ENCODE data around the gene SALL4. TPM values are rescaled to one million over a fixed set of nuclear protein-coding genes. Genes with fewer than 3 reads are reported as not detected.

The SALL4 gene
- polyA plus RNA-seq, 1 of the 3 experiments (the other 2 are of a cell fraction) = 0.82 TPM

DNA sequence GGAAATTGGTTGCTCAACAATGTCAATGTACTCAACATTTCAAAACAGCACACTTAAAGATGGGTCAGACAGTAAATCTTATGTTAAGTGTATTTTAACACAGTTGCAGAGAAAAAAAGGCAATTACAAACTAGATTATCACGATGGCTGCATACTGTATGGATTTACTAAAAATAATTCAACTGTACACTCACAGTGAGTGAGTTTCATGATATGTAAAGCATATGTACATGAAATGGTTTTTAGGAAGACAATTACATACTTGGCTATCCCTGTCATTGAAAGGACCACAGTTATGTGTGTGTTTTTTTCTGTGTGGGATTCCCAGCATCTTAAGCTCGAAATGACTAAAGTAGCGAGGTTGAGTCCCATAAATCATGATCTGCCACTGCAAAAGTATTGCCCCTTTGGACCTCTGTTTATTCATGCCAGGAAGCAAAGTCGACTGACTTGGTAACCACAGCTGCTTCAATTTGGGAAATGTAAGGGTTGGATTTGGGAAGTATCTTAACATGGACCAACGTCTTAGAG is 5.5 kb upstream of the SALL4 start:
- POLR2A ChIA-PET = no interaction called here
- Histone ChIP-seq H3K9ac (no peak overlapping the region), H3K9me2 (no peaks in the 10 kb centered on the region), H3K27ac (ENCODE audit: low read depth in 2 of 2, low read length in 1 of 2) (no peak overlapping the region), H2AFZ (ENCODE audit: low read depth) (no peak overlapping the region), H3K4me3 (ENCODE audit: low read depth in 2 of 2, low read length in 1 of 2) (no peak overlapping the region), H3K27me3 (ENCODE audit: insufficient read depth) (no peaks in the 10 kb centered on the region), H3K4me1 (ENCODE audit: control insufficient read depth in 1 of 2, insufficient read depth in 2 of 2, low read depth in 1 of 2, low read length in 1 of 2) (no peaks in the 10 kb centered on the region), H3F3A (replicated peaks; ENCODE audit: insufficient read depth) (peaks cover 13% of the 10 kb centered on the region), H3K9me3 (no peaks in the 10 kb centered on the region), H4K20me1 (ENCODE audit: insufficient read depth) (no peaks in the 10 kb centered on the region), H3K79me2 (ENCODE audit: insufficient read depth) (no peaks in the 10 kb centered on the region), H3K36me3 (replicated peaks in 1 of 2; ENCODE audit: control insufficient read depth in 1 of 2, insufficient read depth in 2 of 2, low read length in 1 of 2) (no peaks in the 10 kb centered on the region), H3K4me2 (no peak overlapping the region)
- WGBS (ENCODE audit: low lambda C conversion rate) = 64% methylated on average over 5 of the region's 5 CpGs
- CTCF ChIA-PET = interaction anchor here (0.9 to 1.4 kb wide), 2 partner anchors 8 to 34 kb away, joined by 3 to 8 read pairs; no protein-coding TSS in a partner anchor
- DNase-seq = no peak
- TF ChIP-seq, protein P1, sequence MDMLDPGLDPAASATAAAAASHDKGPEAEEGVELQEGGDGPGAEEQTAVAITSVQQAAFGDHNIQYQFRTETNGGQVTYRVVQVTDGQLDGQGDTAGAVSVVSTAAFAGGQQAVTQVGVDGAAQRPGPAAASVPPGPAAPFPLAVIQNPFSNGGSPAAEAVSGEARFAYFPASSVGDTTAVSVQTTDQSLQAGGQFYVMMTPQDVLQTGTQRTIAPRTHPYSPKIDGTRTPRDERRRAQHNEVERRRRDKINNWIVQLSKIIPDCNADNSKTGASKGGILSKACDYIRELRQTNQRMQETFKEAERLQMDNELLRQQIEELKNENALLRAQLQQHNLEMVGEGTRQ (IDR thresholded peaks at IDR 0.05; ENCODE audit: borderline replicate concordance, low read depth, low read length) = no peak
- TF ChIP-seq, protein P2, sequence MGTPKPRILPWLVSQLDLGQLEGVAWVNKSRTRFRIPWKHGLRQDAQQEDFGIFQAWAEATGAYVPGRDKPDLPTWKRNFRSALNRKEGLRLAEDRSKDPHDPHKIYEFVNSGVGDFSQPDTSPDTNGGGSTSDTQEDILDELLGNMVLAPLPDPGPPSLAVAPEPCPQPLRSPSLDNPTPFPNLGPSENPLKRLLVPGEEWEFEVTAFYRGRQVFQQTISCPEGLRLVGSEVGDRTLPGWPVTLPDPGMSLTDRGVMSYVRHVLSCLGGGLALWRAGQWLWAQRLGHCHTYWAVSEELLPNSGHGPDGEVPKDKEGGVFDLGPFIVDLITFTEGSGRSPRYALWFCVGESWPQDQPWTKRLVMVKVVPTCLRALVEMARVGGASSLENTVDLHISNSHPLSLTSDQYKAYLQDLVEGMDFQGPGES (IDR thresholded peaks at IDR 0.05; ENCODE audit: low read depth, low read length) = no peak
- TF ChIP-seq MXI1 (IDR thresholded peaks at IDR 0.05; ENCODE audit: low read depth, low read length) (no peak), RFX5 (IDR thresholded peaks at IDR 0.05; ENCODE audit: low read length) (no peak), EZH2phosphoT487 (IDR thresholded peaks at IDR 0.05; ENCODE audit: borderline replicate concordance, low read depth) (no peak), NFIC (IDR thresholded peaks at IDR 0.05; ENCODE audit: borderline replicate concordance) (no peak)
- TF ChIP-seq, protein P3, sequence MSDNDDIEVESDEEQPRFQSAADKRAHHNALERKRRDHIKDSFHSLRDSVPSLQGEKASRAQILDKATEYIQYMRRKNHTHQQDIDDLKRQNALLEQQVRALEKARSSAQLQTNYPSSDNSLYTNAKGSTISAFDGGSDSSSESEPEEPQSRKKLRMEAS (IDR thresholded peaks at IDR 0.05; ENCODE audit: low read depth) = no peak

DNA sequence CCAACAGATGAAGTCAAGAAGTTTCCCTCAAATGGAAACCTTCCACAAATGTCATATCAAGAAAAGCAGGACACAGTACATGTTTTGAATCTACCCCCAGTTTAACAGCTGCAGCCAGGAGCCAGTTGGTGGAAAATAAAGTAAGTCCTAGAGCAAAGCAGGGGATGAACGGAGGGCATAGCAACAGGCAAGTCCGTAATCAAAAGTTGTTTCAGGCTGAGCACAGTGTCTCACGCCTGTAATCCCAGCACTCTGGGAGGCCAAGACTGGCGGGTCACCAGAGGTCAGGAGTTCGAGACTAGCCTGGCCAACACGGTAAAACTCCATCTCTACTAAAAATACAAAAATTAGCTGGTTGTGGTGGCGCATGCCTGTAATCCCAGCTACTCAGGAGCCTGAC is 2.4 kb upstream of the SALL4 start:
- DNase-seq = no peak
- Histone ChIP-seq H4K20me1 (ENCODE audit: insufficient read depth) (no peaks in the 10 kb centered on the region), H3K4me1 (ENCODE audit: control insufficient read depth in 1 of 2, insufficient read depth in 2 of 2, low read depth in 1 of 2, low read length in 1 of 2) (peaks cover 0 to 9% of the 10 kb centered on the region in 2 experiments; a peak in 1 of 4 replicates), H3K9me3 (no peaks in the 10 kb centered on the region), H3K4me2 (no peak overlapping the region), H3F3A (replicated peaks; ENCODE audit: insufficient read depth) (peaks cover 16% of the 10 kb centered on the region), H3K27ac (ENCODE audit: low read depth in 2 of 2, low read length in 1 of 2) (no peak overlapping the region), H3K4me3 (ENCODE audit: low read depth in 2 of 2, low read length in 1 of 2) (no peak overlapping the region), H3K9me2 (no peaks in the 10 kb centered on the region), H3K9ac (no peak overlapping the region), H3K27me3 (ENCODE audit: insufficient read depth) (no peaks in the 10 kb centered on the region), H3K79me2 (ENCODE audit: insufficient read depth) (no peaks in the 10 kb centered on the region), H2AFZ (ENCODE audit: low read depth) (no peak overlapping the region), H3K36me3 (replicated peaks in 1 of 2; ENCODE audit: control insufficient read depth in 1 of 2, insufficient read depth in 2 of 2, low read length in 1 of 2) (no peaks in the 10 kb centered on the region)
- no peak for TF ChIP-seq GATA2 (CRISPR knock-in tag; IDR thresholded peaks at IDR 0.05)
- TF ChIP-seq, protein P3 (IDR thresholded peaks at IDR 0.05; ENCODE audit: low read depth) = no peak
- TF ChIP-seq, protein P1 (IDR thresholded peaks at IDR 0.05; ENCODE audit: borderline replicate concordance, low read depth, low read length) = no peak
- TF ChIP-seq, protein P4, sequence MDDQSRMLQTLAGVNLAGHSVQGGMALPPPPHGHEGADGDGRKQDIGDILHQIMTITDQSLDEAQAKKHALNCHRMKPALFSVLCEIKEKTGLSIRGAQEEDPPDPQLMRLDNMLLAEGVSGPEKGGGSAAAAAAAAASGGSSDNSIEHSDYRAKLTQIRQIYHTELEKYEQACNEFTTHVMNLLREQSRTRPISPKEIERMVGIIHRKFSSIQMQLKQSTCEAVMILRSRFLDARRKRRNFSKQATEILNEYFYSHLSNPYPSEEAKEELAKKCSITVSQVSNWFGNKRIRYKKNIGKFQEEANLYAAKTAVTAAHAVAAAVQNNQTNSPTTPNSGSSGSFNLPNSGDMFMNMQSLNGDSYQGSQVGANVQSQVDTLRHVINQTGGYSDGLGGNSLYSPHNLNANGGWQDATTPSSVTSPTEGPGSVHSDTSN (IDR thresholded peaks at IDR 0.05) = no peak
- no peak for TF ChIP-seq YY1 (IDR thresholded peaks at IDR 0.05; ENCODE audit: low read depth)
- TF ChIP-seq, protein P5, sequence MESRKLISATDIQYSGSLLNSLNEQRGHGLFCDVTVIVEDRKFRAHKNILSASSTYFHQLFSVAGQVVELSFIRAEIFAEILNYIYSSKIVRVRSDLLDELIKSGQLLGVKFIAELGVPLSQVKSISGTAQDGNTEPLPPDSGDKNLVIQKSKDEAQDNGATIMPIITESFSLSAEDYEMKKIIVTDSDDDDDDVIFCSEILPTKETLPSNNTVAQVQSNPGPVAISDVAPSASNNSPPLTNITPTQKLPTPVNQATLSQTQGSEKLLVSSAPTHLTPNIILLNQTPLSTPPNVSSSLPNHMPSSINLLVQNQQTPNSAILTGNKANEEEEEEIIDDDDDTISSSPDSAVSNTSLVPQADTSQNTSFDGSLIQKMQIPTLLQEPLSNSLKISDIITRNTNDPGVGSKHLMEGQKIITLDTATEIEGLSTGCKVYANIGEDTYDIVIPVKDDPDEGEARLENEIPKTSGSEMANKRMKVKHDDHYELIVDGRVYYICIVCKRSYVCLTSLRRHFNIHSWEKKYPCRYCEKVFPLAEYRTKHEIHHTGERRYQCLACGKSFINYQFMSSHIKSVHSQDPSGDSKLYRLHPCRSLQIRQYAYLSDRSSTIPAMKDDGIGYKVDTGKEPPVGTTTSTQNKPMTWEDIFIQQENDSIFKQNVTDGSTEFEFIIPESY (IDR thresholded peaks at IDR 0.05; ENCODE audit: borderline replicate concordance, low read depth) = no peak
- no peak for TF ChIP-seq EP300 (IDR thresholded peaks at IDR 0.05; ENCODE audit: borderline replicate concordance in 1 of 2, low read depth in 1 of 2, low read length in 1 of 2)
- no peak for TF ChIP-seq MXI1 (IDR thresholded peaks at IDR 0.05; ENCODE audit: low read depth, low read length)
- no peak for TF ChIP-seq NFIC (IDR thresholded peaks at IDR 0.05; ENCODE audit: borderline replicate concordance)
- TF ChIP-seq RAD21 (IDR thresholded peaks at IDR 0.05; ENCODE audit: low read length) = no peak
- CTCF ChIA-PET = no interaction called here
- POLR2A ChIA-PET = no interaction called here
- WGBS (ENCODE audit: low lambda C conversion rate) = 92% methylated on average over 7 of the region's 7 CpGs
